ENCODE results near the gene SCN4B. TPM values are rescaled to one million over a fixed set of nuclear protein-coding genes. Genes with fewer than 3 reads are reported as not detected.

Gene SCN4B
- total RNA-seq, 4 donors from 2014 or later: 3.7 to 8.4 (median 4.4) TPM

GRCh38 chr11:118086913-118087768 lies 65.5 kb downstream of the SCN4B start, which contains the start of gene SMIM35:
Gene SMIM35 (minus strand): TSS chr11:118086963. CDS start chr11:118086757, 206 bp downstream.
- peaks cover 0 to 8% (median 0%) of the 10 kb centered on the region in 4 donors for H3K27me3 ChIP-seq
- no peak within 1 kb of the TSS for H3K27ac ChIP-seq (replicated peaks in 1 of 4)
- no peaks in the 10 kb centered on the region for H3K36me3 ChIP-seq
- TF ChIP-seq EP300 (IDR thresholded peaks at IDR 0.05) (no peak), POLR2AphosphoS5 (IDR thresholded peaks at IDR 0.05) (no peak), POLR2A (IDR thresholded peaks at IDR 0.05; ENCODE audit: low read depth) (no peak)
- TF ChIP-seq, protein P1, sequence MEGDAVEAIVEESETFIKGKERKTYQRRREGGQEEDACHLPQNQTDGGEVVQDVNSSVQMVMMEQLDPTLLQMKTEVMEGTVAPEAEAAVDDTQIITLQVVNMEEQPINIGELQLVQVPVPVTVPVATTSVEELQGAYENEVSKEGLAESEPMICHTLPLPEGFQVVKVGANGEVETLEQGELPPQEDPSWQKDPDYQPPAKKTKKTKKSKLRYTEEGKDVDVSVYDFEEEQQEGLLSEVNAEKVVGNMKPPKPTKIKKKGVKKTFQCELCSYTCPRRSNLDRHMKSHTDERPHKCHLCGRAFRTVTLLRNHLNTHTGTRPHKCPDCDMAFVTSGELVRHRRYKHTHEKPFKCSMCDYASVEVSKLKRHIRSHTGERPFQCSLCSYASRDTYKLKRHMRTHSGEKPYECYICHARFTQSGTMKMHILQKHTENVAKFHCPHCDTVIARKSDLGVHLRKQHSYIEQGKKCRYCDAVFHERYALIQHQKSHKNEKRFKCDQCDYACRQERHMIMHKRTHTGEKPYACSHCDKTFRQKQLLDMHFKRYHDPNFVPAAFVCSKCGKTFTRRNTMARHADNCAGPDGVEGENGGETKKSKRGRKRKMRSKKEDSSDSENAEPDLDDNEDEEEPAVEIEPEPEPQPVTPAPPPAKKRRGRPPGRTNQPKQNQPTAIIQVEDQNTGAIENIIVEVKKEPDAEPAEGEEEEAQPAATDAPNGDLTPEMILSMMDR (IDR thresholded peaks at IDR 0.05): no peak
- DNase-seq (ENCODE audit: extremely low spot score): no peak
- WGBS: 76% methylated on average over 5 of the region's 5 CpGs
- no peak within 1 kb of the TSS for H3K4me3 ChIP-seq
- H3K4me1 ChIP-seq: peaks cover 9 to 18% (median 16%) of the 10 kb centered on the region in 4 donors
- peaks cover 0 to 10% (median 3%) of the 10 kb centered on the region in 4 donors for H3K9me3 ChIP-seq
- intact Hi-C loops (cut with DNase I): no loop called here

GRCh38 chr11:118084656-118085055 lies 68.0 kb downstream of the SCN4B start:
- Histone ChIP-seq H3K4me1 (peaks cover 9 to 18% (median 16%) of the 10 kb centered on the region in 4 donors), H3K9me3 (peaks cover 0 to 10% (median 3%) of the 10 kb centered on the region in 4 donors), H3K27ac (replicated peaks in 1 of 4) (no peak overlapping the region), H3K27me3 (peaks cover 0 to 3% (median 0%) of the 10 kb centered on the region in 4 donors), H3K4me3 (no peak overlapping the region), H3K36me3 (no peaks in the 10 kb centered on the region)
- no peak for DNase-seq (ENCODE audit: extremely low spot score)
- TF ChIP-seq POLR2A (IDR thresholded peaks at IDR 0.05; ENCODE audit: low read depth) (no peak), EP300 (IDR thresholded peaks at IDR 0.05) (no peak), POLR2AphosphoS5 (IDR thresholded peaks at IDR 0.05) (no peak)
- TF ChIP-seq, protein P1 (IDR thresholded peaks at IDR 0.05): no peak
- intact Hi-C loops (cut with DNase I): no loop called here

GRCh38 chr11:118084247-118084646 lies 68.4 kb downstream of the SCN4B start:
- Histone ChIP-seq H3K27me3 (peaks cover 0 to 7% (median 0%) of the 10 kb centered on the region in 4 donors), H3K27ac (replicated peaks in 1 of 4) (no peak overlapping the region), H3K9me3 (peaks cover 0 to 10% (median 3%) of the 10 kb centered on the region in 4 donors), H3K36me3 (no peaks in the 10 kb centered on the region), H3K4me1 (peaks cover 9 to 18% (median 16%) of the 10 kb centered on the region in 4 donors), H3K4me3 (no peak overlapping the region)
- DNase-seq (ENCODE audit: extremely low spot score): no peak
- intact Hi-C loops (cut with DNase I): no loop called here
- 17% methylated on average over 4 of the region's 4 CpGs for WGBS
- TF ChIP-seq, protein P1 (IDR thresholded peaks at IDR 0.05): no peak
- TF ChIP-seq EP300 (IDR thresholded peaks at IDR 0.05) (no peak), POLR2A (IDR thresholded peaks at IDR 0.05; ENCODE audit: low read depth) (no peak), POLR2AphosphoS5 (IDR thresholded peaks at IDR 0.05) (no peak)

Other genes with a start within 250 kb of the SCN4B start
- gene TMPRSS13, start 223.4 kb downstream of the SCN4B start, total RNA-seq: not detected
- gene IL10RA, start 166.4 kb downstream of the SCN4B start, total RNA-seq: 10 to 100 TPM; 14.3 to 34.9 (median 20.9) TPM
- under 1 TPM in 3 of 4 donors, not detected in 1; 0.17 to 0.33 (median 0.26) TPM for gene TMPRSS4, start 75.7 kb downstream of the SCN4B start, total RNA-seq
- not detected for gene SMIM35, start 65.9 kb downstream of the SCN4B start, total RNA-seq
- 1 to 10 TPM in 1 of 4 donors, under 1 TPM in 3; 0.42 to 1.2 (median 0.67) TPM for gene SCN2B, start 23.8 kb upstream of the SCN4B start, total RNA-seq
- 1 to 10 TPM in 3 of 4 donors, under 1 TPM in 1; 0.92 to 8.9 (median 1.2) TPM for gene JAML, start 72.2 kb upstream of the SCN4B start, total RNA-seq
- under 1 TPM; 0.42 to 0.52 (median 0.48) TPM for gene MPZL3, start 99.5 kb upstream of the SCN4B start, total RNA-seq
- 10 to 100 TPM in 3 of 4 donors, 1 to 10 TPM in 1; 6.6 to 31.6 (median 13.9) TPM for gene MPZL2, start 111.5 kb upstream of the SCN4B start, total RNA-seq
- gene CD3E, start 151.9 kb upstream of the SCN4B start, total RNA-seq: 1 to 10 TPM in 2 of 4 donors, under 1 TPM in 2; 0.42 to 2.8 (median 0.96) TPM
- gene CD3D, start 189.9 kb upstream of the SCN4B start, total RNA-seq: under 1 TPM in 1 of 4 donors, not detected in 3; 0.83 TPM
- gene CD3G, start 191.5 kb upstream of the SCN4B start, total RNA-seq: under 1 TPM in 3 of 4 donors, not detected in 1; 0.13 to 0.33 (median 0.23) TPM
- 10 to 100 TPM; 32.0 to 40.8 (median 36.6) TPM for gene UBE4A, start 206.8 kb upstream of the SCN4B start, total RNA-seq
- gene ATP5MG, start 248.8 kb upstream of the SCN4B start, total RNA-seq: 10 to 100 TPM; 61.0 to 91.1 (median 69.1) TPM

All from esophagus muscularis mucosa (tissue), 4 donors.